Embryonic facial prominence (tissue), 1 donor: ENCODE data around the gene IRF3.
A peak's percentile ranks its signal among the peaks of the same experiment; 100 is the strongest.

Experiments used
- DNase-seq: peaks from one replicate; pipeline ENCODE4 v3.0.0-alpha.2; 2016; ENCODE audit errors: extremely low spot score

Gene IRF3

GRCh38 chr19:49687566-49688316, 22.1 kb upstream of the IRF3 start:
- DNase-seq: no peak

GRCh38 chr19:49687150-49687549, 21.5 kb upstream of the IRF3 start:
- no peak for DNase-seq

DNA sequence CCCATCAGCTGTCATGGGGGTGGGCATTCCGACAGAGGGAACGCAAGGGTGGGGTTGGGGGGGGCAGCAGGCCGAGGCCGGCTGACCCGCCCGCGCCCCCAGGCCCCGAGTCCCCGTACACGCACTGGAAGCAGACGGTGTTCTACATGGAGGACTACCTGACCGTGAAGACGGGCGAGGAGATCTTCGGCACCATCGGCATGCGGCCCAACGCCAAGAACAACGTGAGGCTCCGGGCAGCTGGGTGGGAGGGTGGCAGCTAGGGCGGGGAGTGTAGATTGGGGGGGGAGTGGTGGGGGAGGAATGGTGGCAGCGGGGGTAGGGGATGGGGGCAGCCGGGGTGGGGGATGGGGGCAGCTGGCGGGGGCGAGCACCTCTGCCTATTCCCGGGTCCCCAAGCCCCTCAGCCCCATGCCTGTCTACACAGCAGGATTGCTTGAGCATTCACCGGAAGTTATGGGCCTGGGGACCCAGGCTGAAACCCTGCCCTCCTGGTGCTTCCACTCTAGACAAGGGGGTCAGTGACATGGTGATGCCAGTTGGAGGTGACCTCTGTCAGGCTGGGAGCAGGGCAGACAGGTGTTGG, 20.9 kb upstream of the IRF3 start:
- DNase-seq: no peak

DNA sequence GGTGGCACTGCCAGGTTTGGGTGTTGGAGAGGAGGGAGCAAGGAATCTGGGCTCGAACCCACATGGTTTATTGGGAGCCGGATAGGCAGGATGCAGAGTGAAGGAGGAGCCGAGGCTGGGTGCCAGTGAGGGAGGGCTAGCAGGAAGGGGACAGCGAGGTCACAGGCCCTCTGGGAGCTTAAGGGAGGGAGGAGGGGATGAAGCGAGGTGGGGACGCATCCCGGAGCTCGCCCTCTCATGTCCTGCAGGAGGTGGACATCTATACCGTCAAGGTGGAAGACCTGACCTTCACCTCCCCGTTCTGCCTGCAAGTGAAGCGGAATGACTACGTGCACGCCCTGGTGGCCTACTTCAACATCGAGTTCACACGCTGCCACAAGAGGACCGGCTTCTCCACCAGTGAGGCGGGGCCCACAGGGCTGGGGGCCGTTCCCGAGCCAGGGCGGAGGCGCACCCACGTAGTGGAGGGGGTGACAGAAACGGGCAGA, 20.2 kb upstream of the IRF3 start:
- no peak for DNase-seq

GRCh38 chr19:49684983-49685553, 19.4 kb upstream of the IRF3 start:
- no peak for DNase-seq

- DNase-seq: no peak
These were observed 18.8 kb upstream of the IRF3 start for GRCh38 chr19:49684251-49684982.

- DNase-seq: no peak
These were observed 18.2 kb upstream of the IRF3 start for GRCh38 chr19:49683814-49684250.

DNA sequence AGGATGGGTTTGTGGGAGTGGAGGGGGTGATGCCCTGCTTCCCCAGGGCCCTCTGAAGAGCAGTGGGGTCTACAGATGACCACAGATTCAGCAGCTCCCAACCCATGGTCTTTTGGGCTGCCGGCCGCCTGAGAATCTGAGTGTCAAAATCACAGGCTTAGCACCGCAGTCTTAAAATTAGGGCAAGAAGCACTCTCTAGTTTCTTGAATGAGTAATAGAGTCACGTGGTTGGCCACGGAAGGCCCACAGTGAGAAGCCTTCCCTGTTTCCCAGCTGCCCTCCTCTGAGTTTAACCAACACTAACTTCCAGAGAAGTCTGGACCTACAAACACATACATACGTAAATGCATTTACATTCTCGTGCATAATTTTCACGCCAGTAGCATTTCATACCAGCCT, 16.6 kb upstream of the IRF3 start:
- DNase-seq: no peak

GRCh38 chr19:49681830-49682229, 16.2 kb upstream of the IRF3 start:
- no peak for DNase-seq

DNA sequence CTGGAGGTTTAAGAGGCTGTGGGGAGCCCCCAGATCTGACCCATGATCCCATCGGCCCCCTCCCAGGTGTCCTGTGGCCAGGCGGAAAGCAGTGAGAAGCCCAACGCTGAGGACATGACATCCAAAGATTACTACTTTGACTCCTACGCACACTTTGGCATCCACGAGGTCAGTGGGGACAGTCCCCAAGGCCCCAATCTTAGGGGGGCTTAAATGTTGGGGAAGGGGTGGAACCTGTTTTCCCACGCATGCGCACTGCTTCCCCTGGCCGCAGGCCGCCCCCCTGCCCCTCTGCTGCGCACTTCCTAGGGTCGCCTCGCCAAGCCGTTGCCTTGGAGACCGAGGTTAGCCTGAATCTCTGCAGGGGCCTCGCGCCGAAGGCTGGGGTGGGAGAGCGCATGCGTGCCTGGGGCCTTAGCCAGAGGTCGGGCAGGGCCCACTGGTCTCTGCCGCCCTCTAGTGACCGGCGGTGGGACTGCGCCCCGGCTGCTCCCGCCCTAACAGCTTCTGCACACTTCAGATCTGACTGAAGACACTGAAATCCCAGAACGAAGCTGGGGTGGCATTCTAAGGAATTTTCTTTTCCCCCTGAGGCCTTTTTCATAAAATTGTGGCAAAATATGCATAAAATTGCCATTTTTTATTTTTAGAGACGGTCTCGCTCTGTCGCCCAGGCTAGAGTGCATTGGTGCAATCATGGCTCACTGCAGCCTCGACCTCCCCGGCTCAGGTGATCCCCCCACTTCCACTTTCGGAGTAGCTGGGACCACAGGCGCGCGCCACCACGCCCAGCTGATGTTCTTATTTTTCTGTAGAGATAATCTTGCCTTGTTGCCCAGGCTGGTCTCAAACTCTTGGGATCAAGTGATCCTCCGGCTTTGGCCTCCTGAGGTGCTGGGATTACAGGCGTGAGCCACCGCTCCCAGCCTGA, 15.0 kb upstream of the IRF3 start:
- DNase-seq: peak; percentile 85

DNA sequence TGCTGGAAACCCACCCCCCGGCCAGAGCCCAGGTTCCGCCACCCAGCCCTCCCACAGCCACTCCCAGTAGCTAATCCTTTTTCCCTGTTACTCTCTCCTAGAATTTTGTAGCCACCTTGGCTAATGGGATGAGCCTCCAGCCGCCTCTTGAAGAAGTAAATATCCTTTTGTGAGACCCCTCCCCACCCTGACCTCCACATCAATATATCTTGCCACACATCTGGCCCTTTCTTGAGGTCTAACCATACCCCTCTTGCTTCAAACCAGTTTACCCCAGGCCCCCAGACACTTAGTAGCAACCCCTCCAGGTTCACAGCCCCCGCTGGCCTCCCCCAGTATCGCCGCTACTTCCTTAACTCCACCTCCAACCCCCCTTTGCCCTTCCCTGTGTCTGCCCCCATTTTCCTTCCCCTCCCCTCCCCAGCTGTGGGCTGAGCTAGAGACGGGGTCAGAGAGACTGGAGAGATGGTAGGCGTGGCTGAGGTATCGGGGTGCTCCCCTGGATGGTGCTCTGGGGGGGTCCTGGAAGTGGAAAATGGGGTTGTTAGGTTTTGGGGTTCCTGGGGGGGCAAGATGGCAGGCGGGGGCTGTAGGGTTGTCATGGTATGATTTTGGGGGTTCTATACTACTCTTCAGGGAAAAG, 14.2 kb upstream of the IRF3 start:
- DNase-seq: no peak

DNA sequence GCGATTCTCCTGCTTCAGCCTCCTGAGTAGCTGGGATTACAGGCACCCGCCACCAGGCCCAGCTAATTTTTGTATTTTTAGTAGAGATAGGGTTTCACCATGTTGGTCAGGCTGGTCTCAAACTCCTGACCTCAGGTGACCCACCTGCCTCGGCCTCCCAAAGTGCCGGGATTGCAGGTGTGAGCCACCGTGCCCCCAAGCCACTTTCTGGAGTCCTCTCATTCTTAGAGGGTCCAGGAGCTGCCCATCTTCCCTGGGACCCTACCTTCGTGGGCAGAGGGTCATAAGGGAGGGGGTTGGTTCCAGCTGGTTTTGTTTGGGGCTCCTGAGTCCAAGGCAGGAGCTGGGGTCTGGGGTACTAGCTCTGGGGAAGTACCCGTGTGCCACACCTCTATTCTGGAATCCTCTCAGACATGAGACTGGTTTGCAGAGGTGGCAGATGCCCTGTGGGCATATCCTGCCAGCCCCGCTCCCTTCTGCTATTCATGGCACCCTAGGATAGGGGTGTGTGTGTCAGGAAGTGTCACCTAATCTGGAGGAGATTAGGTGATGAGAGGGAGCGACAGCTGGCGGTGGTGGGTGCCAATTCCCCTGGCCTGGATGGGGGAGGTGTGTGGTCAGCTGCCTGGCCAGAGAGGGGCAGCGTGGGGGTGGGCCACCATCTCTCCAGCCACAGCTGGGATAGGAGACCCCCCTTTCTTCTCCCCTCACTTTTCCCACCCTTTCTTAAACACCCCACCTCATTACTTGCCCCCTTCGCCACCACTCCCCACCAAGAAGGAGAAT, 13.5 kb upstream of the IRF3 start:
- DNase-seq: no peak

DNA sequence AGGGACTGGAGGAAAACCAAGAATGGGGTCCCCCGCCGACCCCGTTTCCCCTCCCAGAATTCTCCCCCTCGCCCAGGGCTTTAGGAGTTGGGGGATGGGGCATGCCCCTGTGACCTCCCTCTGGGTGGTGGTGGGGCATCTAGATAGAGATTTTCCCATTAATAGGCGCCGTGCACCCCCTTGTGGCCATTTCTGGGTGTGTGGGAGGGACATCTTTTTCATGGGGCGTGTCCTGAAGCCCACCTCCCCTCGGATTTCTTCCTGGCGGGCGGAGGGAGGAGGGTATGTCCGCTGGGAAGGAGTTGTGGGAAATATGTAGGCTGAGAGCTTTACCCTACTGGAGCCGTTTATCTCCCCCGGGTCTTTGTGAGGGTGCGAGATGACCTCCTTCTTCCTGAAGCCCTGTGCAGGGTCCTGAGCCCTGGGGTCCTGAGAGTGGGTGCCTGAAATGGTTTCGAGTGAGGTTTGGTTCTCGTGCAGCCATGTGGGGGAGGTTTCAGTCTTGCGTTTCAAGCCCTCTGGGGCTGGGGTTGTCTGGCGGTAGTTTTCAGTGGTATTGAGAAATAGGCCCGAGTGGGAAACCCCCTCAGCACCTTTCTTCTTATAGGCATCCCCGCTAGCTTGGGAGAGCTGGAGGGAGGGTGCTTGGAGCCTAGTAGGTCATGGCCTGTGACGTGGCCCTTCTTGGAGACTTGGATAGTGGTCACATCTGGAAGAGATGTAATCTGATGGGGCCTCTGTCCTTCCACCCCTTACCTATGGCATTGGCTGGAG, 12.4 kb upstream of the IRF3 start:
- peak; percentile 60 for DNase-seq

DNA sequence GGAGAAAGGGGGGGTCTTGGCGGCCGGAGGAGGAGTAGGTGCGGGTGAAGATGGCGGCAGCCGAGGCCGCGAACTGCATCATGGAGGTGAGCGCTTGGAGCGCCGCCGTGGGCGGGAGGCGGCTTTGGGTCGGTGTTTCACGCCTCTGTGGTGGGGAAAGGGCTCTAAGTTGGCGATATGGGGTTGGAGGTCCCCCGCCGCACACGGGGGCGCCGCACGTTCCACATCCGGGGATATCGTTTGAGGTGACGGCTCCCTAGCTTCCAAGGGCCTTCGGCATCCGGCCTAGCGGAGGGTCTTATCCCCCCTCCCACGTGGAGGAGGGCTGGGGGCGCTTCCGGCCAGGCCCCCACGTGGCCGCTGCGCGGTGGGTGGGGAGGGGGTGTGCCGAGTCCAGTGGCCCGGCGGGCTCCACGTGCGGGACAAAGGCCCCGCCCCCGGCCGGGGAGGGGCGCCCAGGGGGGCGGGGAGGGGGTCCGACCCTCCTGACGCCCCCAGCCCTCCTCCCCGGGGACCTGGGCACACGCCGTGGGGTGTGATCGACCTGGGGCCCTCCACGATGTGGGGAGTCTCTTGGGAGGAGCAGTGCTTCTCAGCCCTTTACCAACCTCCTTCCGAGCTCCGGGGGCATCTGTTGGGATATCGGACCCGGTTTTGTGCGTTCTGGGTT, 11.7 kb upstream of the IRF3 start, which contains the start of gene PRMT1:
Gene PRMT1 (plus strand): TSS at position 41 of the 670 bp plus-strand sequence. CDS start 10 bp downstream, at position 51.
- peak; percentile 36 for DNase-seq

DNA sequence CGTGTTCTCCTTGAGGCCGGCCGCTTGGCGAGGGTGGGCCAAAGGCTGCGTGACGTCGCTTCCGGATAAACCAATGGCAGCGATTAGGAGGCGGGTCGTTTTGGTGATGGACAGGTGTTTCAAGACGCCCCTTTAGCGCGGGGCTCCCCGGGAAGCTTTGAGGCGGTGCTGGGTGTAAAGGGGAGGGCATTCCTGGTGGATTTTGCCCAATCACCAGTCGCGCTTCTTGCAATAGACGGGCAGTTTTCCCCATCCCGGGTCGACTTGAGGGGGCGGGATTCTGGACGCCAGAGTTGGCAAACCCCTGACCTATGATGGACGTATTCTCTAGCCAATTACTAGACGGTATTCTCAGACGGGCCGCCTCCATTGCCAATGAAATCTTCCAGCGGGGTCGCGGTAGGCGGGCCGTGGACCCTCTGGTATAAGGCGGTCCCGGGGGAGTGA, 11.2 kb upstream of the IRF3 start:
- DNase-seq: peak; percentile 100

DNA sequence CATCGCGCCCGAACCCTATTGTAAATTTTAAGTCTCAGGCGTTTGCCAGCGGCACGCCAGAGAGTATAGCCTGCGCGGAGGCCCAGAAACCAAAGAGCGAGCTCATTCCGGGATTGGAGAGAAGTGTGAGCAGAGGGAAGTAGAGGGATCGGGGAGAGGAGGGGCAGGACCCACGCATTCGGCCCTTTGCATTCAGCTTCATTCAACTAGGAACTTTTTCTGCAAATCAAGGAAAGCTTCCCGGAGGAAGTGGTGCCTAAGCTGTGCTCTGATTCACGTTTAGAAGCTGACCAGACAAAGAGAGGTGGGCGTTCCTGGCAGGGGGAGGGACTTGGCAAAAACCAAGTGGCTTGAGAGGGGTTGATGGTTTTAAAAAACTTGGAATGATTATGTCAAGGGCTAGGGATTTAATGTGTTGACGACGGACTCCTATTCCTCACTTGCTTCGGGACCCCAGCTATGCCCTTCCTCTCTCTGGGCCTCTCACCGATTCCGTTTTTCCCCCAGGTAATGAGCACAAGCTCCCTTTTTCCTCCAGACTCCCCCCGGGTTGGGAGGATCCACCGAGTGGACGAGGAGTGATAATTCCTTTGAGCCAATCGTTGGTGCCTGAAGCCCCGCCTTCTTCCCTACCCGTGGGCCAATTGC, 10.6 kb upstream of the IRF3 start:
- no peak for DNase-seq

GRCh38 chr19:49672131-49672919, 6.7 kb upstream of the IRF3 start:
- DNase-seq: no peak
